ENCODE results near the gene EIF3J. TPM values are rescaled to one million over a fixed set of nuclear protein-coding genes. Genes with fewer than 3 reads are reported as not detected.

Gene EIF3J
- total RNA-seq, 1 experiment from 2014 or later = 129 TPM

DNA sequence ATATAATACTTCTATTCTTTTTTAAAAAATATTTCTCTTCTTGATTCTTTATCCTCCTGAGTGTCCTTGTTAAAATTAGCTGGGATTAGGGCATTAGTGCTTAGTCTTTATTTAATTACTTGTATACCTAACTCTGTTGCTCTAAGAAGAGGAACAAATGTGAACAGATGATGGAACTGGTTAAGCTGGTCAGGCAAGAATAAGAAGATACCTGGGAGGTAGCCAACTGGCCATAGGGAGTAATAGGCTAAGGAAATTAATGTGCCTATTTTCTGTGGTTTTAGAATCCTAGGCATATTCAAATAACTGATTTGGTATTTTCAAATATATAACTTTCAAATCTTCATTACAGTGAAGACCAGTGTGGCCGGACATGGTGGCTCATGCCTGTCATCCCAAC, 54.4 kb downstream of the EIF3J start:
- Histone ChIP-seq H4K8ac (replicated peaks; ENCODE audit: insufficient read length, low read depth, low read length) (no peak overlapping the region), H2BK120ac (ENCODE audit: low read depth, low read length, poor library complexity, severe bottlenecking) (no peak overlapping the region), H3K18ac (ENCODE audit: insufficient read length, low read depth, low read length) (no peak overlapping the region), H3K4me1 (ENCODE audit: insufficient read depth, low read length) (no peaks in the 10 kb centered on the region), H3K27me3 (ENCODE audit: insufficient read depth, low read length) (no peaks in the 10 kb centered on the region), H2BK5ac (ENCODE audit: insufficient read length, low read length) (no peak overlapping the region), H2AK5ac (ENCODE audit: insufficient read length, low read length) (no peak overlapping the region), H3K79me2 (ENCODE audit: insufficient read depth, low read length) (no peaks in the 10 kb centered on the region), H2BK20ac (ENCODE audit: low read depth, low read length, poor library complexity, severe bottlenecking) (no peak overlapping the region), H3K27ac (ENCODE audit: insufficient read length, low read depth, low read length) (no peak overlapping the region), H2BK12ac (ENCODE audit: insufficient read length, low read depth, low read length) (no peak overlapping the region), H3K23ac (ENCODE audit: insufficient read length, low read depth, low read length) (no peak overlapping the region), H3K23me2 (ENCODE audit: insufficient read length, low read depth, low read length, poor library complexity, severe bottlenecking) (no peaks in the 10 kb centered on the region), H4K91ac (ENCODE audit: insufficient read length, low read depth, low read length) (no peak overlapping the region), H3T11ph (ENCODE audit: low read length) (no peak overlapping the region), H3K79me1 (ENCODE audit: insufficient read depth, low read depth, low read length, poor library complexity, severe bottlenecking) (no peaks in the 10 kb centered on the region), H3K9ac (ENCODE audit: extremely low read depth, insufficient read length, low read length) (no peak overlapping the region), H2AFZ (ENCODE audit: low read length) (no peak overlapping the region), H2BK15ac (ENCODE audit: low read depth, low read length) (no peak overlapping the region), H3K14ac (ENCODE audit: insufficient read depth, low read length) (no peak overlapping the region), H4K5ac (ENCODE audit: insufficient read length, low read depth, low read length) (no peak overlapping the region), H3K4me2 (ENCODE audit: insufficient read depth, insufficient read length, low read length) (no peak overlapping the region), H4K20me1 (ENCODE audit: control insufficient read depth, insufficient read depth, insufficient read length) (no peaks in the 10 kb centered on the region), H3K4ac (ENCODE audit: low read depth, low read length) (no peak overlapping the region), H3K9me3 (ENCODE audit: control insufficient read depth, low read depth, low read length) (no peaks in the 10 kb centered on the region), H3K56ac (ENCODE audit: insufficient read length, low read depth, low read length) (no peak overlapping the region)
- TF ChIP-seq, protein P1, sequence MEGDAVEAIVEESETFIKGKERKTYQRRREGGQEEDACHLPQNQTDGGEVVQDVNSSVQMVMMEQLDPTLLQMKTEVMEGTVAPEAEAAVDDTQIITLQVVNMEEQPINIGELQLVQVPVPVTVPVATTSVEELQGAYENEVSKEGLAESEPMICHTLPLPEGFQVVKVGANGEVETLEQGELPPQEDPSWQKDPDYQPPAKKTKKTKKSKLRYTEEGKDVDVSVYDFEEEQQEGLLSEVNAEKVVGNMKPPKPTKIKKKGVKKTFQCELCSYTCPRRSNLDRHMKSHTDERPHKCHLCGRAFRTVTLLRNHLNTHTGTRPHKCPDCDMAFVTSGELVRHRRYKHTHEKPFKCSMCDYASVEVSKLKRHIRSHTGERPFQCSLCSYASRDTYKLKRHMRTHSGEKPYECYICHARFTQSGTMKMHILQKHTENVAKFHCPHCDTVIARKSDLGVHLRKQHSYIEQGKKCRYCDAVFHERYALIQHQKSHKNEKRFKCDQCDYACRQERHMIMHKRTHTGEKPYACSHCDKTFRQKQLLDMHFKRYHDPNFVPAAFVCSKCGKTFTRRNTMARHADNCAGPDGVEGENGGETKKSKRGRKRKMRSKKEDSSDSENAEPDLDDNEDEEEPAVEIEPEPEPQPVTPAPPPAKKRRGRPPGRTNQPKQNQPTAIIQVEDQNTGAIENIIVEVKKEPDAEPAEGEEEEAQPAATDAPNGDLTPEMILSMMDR (conservative IDR thresholded peaks at IDR 0.05) = no peak
- Mint-ChIP-seq H3K4me3 (no peak overlapping the region), H3K36me3 (ENCODE audit: insufficient read depth in 1 of 3, low read depth in 3 of 3) (peaks cover 14 to 61% (median 59%) of the 10 kb centered on the region in 3 experiments; a peak in 6 of 7 replicates), H3K27ac (no peak overlapping the region), H3K4me1 (no peaks in the 10 kb centered on the region), H3K9me3 (no peaks in the 10 kb centered on the region), H3K27me3 (ENCODE audit: low read depth) (no peaks in the 10 kb centered on the region)
- no CpG with 5 or more reads among the region's 1 CpG for WGBS (ENCODE audit: extremely low coverage, insufficient read length, low lambda C conversion rate)
- DNase-seq = no peak
